CD4-positive, alpha-beta T cell treated with Interleukin-2 at 100 ng/mL for 4 hours (primary cell): ENCODE results near the gene POLR3E.
A peak's percentile ranks its signal among the peaks of the same experiment; 100 is the strongest.
"Not testable (repeated sequence)": the region's sequence is repeated elsewhere in the genome, so short reads cannot be mapped to it uniquely, and the experiment has no call there.

Source experiments
- DNase-seq: peaks from one replicate; pipeline ENCODE4 v3.0.0-alpha.2; 2020; ENCODE audit warnings: low spot score

The POLR3E gene

DNA sequence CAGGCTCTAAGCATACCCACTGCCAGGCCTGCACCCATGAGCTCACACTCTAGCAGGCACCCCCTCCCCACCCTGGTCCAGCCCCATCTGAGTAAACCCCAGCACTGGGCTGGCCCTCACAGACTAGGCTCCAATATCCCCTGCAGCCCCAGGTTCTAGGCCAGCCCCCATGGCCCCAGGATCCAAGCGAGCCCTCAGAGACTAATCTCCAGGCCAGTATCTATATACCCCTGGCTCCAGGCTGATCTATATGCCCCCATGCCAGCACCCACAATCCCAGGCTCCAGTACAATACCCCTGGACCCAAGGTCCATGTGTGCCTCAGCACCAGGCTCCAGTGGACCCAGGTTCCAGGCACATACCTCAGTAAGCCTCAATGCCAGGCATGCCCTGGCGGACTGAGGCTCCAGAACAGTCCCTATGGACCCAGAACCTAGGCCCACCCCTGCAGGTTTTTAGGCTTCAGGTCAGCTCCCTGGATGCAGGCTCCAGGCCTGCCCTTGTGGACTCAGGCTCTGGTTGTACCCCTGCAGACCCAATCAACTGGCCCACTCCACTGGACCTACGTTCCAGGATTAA is 38.5 kb downstream of the POLR3E start:
- no peak for DNase-seq

DNA sequence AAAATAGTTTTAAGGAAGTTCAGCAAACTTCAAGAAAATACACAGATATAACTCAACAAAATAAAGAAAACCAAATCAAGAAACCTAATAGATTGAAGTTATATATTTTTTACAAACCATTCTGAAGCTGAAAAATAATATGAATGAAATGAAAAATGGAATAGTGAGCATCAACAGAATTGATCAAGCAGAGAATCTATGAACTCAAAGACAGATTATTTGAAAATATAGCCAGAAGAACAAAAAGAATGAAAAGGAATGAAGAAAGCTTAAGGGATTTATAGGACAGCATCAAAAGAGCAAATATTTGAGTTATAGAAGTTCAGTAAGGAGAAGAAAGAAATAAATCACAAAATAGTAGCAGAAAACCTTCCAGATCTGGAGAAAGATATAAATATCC is 39.4 kb downstream of the POLR3E start:
- no peak for DNase-seq

DNA sequence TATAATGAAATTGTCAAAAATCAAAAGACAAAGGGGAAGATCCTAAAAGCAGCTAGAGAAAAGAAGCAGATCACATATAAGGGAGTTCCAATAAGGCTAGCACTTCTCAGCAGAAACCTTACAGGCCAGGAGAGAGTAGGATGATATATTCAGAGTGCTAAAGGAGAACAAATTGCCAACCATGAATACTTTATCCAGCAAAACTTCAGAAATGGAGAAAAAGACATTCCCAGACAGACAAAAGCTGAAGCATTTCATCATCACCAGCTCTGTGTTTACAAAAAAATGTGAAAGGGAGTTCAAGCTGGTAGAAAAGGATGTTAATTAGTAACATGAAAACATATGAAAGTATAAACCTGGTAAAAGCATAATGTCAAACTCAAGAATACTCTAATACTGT is 39.8 kb downstream of the POLR3E start:
- DNase-seq = no peak

DNA sequence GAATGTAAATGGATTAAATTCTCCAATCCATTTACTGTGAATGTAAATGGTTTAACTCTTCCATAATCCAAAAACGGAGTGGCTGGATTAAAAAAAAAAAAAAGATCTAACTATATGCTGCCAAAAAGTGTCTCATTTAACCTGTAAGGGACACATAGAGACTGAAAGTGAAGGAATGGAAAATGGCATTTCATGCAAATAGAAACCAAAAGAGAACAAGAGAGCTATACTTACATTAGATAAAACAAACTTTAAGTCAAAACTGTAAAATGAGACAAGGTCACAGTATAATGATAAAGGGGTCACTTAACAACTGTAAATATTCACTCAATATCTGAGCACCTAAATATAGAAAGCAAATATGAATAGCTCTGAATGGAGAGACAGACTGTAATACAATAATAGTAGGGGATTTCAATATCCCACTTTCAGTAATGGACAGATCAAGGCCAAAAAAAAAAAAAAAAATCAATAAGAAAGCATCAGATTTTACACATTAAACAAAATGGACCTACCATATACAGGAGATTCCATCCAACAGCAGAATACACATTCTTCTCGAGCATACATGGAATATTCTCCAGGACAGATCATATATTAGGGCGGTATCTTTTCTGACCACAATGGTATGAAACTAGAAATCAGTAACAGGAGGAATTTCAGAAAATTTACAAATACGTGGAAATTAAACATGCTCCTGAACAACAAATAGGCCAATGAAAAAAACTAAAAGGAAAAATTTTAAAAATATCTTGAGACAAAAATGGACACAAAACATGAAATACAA is 40.8 kb downstream of the POLR3E start:
- DNase-seq = no peak

DNA sequence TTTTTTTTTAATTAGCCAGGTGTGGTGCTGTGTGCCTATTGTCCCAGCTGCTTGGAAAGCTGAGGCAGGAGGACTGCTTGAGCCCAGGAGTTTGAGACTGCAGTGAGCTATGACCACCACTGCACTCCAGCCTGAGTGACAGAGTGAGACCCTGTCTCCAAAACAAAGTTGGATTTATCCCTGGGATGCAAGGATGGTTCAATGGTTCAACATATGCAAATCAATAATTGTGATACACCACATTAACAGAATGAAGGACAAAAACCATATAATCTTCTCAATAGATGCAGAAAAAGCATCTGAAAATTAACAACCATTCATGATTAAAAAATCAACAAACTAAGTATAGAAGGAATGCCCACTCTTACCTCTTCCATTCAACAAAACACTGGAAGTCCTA is 43.7 kb downstream of the POLR3E start:
- no peak for DNase-seq

DNA sequence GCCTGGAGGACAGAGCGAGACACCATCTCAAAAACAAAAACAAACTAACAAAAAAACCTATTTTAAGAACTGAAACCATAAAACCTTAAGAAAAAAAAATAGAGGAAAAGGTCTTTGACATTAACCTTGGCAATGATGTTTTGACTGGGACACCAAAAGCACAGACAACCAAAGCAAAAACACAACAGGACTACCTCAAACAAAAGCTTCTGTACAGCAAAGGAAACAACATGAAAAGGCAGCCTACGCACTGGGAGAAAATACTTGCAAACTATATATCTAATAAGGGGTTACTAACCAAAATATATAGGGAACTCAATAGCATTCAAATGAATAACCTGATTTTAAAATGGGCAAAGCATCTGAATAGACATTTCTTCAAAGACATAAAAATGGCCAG is 44.9 kb downstream of the POLR3E start:
- DNase-seq = no peak

DNA sequence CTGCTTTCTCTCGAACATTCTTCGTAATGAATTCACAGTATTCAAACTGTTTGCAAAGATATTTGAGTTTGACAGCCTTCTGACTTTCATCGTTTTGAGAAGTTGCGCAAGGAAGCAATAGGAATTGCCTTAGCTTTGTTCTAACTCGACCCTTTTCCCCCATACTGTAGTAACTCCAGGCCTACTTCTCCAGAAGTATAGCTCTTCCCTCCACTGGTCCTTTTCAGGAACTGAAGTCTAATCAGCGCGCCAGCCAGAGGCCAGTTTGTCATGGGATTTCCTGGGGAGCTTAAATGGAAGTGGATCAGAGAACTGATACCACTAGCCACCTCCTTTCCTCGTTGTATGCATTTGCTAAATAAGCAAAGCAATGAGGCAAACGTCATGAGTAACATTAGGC is 49.3 kb downstream of the POLR3E start:
- DNase-seq = no peak

DNA sequence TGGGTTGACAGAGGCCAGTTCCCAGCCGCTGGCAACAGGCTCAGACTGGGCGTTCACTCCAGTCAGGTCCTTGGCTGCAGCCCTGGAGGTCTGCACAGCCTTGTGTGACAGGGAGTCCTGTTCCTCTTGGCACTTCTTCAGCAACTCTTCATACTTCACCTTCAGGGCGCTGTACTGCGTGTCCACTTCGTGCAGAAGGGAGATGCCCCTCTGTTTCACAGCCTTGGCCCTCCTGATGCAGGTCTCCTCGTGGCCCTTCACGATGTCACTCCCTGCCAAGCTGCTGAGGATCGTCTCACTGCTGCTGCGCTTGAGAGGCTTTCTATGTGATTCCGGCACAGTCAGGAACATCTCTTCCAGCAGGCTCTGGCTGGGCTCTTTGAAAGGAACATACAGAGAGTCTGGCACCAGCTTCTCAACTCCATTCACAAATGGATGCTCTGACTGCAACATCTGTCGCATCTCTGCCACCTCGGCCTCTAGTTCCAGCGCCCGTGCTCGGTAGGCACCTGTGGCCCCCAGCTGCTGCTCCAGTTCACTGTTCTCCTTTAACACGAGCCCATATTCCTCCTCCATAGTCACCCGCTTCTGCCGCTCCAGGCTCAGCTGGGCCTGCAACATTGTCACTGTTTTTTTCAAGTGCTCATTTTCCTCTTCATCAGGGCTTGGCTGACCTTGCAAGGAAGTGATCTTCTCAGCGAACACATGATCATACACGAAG is 50.1 kb downstream of the POLR3E start:
- DNase-seq = no peak

DNA sequence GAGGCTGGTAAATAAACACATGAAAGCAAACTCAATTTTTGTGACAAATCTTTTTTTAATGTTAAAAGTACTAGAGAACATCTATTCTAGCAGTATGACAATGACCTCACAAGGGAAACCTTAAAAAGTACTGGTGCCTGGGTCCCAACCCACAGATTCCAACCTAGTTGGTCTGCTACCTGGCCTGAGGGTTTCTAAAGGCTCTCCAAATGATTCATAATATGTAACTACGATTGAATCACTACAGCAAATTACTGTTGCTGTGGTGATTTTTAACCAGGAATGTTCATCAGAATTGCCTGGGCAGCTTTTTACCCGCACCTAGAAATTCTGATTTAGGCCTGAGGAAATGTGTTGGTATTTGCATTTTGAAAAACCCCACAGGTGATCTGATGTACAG is 51.1 kb downstream of the POLR3E start:
- no peak for DNase-seq

DNA sequence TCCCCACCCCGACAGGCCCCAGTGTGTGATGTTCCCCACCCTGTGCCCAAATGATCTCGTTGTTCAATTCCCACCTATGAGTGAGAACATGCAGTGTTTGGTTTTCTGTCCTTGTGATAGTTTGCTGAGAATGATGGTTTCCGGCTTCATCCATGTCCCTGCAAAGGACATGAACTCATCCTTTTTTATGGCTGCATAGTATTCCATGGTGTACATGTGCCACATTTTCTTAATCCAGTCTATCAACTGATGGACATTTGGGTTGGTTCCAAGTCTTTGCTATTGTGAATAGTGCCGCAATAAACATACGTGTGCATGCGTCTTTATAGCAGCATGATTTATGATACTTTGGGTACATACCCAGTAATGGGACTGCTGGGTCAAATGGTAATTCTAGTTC is 53.8 kb downstream of the POLR3E start:
- DNase-seq = not testable (repeated sequence)

DNA sequence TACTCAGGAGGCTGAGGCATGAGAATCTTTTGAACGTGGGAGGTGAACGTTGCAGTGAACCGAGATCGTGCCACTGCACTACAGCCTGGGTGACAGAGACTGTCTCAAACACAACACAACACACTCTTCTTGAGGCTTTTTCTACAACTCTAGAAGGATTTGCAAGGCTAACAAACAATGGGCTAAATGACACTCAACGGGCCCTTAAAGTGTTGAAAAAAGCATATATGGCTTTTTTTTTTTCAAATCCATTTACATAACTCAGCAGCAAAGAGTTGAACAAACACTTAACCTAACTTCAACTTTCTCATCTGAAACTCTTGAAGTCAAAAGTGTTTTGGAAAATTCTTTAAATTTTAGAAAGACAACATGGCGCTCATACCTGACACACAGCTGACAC is 54.9 kb downstream of the POLR3E start:
- no peak for DNase-seq

DNA sequence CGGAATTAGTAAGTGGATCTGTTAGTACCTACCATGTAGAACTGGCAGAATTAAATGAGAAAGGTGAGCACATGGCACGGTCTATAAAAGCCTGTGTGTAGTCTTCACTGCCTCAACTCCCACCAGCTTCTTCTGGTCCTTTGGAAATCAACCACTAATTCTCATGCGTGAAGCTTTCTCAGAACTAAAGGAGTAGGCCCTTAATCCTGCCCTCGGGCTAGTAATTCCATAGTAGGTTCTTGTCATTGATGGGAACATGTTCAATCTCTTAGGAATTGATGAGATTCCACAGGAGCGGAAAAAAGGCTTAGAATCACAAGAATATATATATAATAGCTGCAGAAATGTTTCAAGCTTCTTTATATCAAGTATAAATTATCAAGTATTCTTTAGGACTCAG is 55.5 kb downstream of the POLR3E start:
- DNase-seq = no peak

DNA sequence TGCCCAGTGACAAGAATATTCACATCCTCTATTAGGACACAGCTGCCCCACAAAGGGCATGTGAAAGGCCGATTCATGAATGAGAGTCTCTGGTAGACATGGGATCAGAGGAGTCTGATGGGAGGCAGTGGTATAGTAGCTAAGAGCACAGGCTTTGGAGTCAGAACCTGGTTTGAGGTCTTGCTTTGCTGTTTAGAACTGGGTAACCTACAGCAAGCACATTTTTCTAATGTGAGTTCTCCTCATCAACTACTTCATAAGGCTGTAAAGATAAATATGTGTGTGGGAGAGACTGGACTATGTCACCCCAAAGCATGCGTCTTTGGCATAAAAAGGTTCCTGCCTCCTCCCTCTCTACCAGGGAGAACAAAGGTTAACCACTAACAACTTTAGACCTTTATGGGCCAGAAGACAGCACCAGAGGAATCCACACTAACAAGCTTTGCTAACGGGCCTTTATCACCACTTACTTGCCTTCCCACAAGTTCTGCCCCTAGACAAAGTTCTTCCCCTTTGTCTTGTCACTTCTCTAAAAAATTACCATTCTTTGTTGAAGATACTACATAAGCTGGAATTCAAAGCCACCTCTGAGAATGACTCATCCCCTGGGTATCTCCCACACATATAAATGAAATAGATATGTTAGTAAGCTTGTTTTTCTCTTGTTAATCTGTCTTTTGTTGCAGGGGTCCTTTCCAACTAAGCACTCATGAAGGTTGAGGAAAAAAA is 56.1 kb downstream of the POLR3E start:
- peak; percentile 65 for DNase-seq

DNA sequence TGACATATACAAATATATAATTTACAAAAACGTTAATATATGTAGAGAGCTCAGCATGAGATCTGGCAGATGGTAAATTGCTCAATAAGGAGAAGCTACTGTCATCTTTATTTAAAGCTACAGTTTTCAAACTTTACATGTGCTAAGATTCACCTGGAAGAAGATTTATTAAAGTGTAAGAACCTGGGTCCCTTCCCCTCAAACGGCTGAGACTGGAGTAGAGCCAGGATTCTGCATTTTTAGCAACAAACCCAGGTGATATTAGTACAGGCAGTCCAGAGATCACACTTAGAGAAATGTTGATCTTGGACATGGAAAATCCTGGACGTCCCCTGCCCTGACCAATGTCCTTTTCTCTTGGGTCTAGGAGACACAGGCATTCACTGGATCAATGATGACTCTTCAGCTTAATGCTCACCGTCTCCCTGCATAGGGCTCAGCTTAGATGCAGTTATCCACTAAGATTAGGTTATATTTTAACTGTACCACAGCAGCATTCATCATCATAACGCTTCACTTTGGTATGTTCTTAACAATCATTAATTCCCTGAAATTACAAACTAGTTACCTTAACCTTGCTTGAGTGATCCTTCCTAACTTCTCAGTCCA is 56.8 kb downstream of the POLR3E start:
- no peak for DNase-seq

DNA sequence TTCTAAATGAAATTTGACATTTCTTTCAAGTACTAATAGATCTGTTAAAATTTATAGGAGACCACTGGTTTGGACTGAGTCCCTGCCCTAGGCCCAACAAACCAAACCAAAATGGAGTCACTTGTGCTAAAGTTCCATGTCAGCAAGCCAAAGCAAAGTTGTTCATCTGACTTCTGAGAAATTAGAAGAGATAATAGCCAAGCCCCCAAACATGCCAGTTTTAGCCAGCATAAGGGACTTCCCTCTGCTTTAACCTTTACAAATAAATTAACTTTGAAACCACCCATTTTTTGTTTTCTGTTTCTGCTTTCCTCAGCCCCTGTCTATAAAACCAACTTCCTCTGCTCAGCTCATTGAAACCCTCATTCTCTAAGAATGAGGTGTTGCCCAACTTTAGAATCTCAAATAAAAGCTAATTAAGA is 58.3 kb downstream of the POLR3E start:
- peak; percentile 43 for DNase-seq

DNA sequence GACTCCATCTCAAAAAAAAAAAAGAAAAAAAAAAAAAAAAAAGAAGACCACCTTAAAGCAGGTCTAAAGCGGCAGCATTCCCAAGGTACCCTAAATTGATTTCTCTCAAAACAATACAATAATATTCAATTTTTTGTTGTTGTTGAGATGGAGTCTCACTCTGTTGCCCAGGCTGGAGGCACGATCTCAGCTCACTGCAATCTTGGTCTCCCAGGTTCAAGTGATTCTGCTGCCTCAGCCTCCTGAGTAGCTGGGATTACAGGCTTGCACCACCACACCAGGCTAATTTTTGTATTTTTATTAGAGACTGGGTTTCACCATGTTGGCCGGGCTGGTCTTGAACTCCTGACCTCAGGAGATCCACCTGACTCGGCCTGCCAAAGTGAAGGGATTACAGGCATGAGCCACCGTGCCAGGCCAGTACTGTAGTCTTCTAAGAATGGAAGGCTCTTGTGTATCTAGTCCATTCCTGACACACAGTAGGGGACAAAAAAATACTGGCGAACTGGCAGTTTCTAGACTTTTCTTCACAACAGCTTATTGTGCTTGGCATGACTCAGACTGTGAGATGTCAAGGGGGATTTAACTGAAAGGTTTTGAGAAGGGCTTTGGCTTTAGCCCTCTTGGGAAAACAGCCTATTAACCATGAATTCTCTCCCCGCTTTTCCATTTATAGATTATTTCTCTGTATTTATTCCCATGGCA is 59.9 kb downstream of the POLR3E start:
- peak; percentile 35 for DNase-seq

DNA sequence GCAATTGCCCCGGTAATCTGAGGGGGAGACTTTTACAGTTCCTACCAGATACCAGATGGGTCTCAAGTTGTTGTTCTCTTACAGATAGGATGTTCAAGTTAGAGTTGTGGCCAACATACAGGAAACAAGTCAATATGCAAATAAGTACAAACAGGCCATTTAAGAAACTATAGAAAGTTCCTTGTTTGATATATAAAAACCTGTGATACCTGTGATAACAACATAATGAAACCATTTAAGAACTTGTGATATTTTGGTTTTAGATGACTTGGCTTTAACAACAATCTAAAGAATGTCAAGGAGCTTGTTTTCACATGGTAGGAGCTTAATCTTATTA is 60.4 kb downstream of the POLR3E start:
- DNase-seq = peak; percentile 41

DNA sequence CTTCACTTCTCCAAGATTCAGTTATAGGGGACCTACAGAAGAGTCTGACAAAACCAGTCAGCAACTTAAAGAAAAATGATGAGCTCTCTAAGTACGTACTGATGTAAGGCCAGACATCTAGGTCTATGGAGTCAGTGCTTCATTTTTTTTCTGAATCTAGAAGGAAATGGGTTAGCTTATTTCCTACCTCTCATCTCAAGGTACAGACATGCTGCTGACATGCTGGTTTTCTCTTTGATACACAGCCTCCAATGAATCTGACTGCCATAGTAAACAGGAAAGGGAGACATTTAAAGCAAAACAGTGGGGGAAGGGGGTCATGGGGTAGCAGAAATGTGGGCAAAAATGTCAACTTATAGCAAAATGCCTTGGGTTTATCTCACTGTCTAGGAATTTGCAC is 60.8 kb downstream of the POLR3E start:
- DNase-seq = peak; percentile 58

DNA sequence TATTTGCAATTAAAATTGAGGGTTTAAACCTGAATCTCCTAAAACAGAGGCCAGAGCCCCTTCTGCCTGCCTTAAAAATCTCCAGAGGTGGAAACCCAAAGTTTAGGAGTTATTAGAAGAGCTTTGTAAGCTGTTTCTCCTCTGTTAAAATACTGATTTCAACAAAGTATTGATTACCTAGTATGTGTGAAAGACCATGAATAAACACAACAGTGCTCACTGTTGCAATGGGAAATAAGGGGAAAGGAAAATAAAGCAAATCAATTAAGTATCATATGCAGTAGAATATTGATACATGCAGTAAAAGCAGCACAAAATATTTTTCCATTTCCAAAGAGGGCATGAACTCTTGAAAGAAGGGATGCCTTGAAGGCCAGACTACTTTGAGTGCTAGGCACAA is 62.5 kb downstream of the POLR3E start:
- DNase-seq = no peak

DNA sequence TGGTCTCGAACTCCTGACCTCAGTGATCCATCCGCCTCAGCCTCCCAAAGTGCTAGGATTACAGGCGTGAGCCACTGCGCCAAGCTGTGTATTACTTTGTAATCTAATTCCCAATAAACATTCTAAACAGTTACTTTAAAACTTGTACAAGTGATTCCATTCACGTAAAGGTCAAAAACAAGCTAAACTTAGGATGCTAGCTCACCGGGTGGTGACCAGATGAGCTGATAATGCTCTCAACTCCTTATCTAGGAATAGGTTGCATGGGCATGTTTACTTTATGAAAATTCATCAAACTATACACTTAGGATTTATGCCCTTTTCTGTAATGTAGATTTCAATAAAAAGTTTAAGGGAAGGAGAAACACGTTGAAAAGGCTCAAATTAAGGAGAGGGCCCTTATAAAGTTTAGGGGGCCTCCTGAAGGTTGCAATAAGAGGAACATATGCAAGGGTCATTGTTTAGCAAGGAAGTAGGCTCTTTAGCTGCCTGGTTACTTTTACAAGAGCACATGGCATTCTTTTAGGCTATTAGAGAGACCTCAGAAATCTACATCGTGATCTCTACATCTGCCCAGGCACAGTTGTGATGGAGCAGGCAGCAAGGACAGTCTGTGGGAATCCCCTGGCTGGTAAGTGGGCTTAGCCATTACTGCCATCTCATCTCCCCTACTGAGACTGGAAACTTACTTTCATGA is 63.9 kb downstream of the POLR3E start:
- no peak for DNase-seq

DNA sequence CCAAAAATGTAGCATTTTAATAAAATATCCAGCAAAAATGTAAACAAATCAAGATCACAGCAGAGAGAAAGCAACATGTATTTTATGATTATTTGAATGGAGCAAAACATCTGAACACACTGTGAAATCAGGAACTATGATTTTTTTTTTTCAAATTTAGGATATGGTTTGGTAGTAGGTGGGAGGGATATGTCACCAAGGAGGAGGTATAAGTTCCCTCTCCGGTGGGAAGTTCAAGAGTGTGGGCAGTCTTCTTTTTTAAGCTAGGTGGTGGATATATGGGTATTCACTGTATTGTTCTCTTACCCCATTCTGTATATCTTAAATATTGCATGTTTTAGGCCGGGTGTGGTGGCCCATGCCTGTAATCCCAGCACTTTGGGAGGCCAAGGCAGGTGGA is 67.0 kb downstream of the POLR3E start:
- DNase-seq = no peak
